Skeletal muscle tissue (tissue), 4 donors: ENCODE results near the gene PSMB8. TPM values are rescaled to one million over a fixed set of nuclear protein-coding genes. Genes with fewer than 3 reads are reported as not detected.

Experiments
- H3K27ac ChIP-seq: one replicate; pipeline ENCODE4 v1.7.0; 2013; ENCODE audit warnings: mild to moderate bottlenecking, low read depth, low read length, inconsistent platforms
- H3K27me3 ChIP-seq, 3 donors: one replicate each; pipeline ENCODE4 v1.7.0; 2013; ENCODE audit warnings: low read length in 3 of 3; ENCODE audit not compliant: control insufficient read depth in 3 of 3, insufficient read depth in 3 of 3
- H3K36me3 ChIP-seq, 3 donors: one replicate each; pipeline ENCODE4 v1.7.0; 2013; ENCODE audit warnings: low read length in 3 of 3; ENCODE audit not compliant: control insufficient read depth in 3 of 3, insufficient read depth in 3 of 3
- H3K4me1 ChIP-seq, 3 donors: one replicate each; pipeline ENCODE4 v1.7.0; 2013; ENCODE audit warnings: low read length in 3 of 3, mild to moderate bottlenecking in 3 of 3; ENCODE audit not compliant: control insufficient read depth in 3 of 3, insufficient read depth in 3 of 3
- H3K4me3 ChIP-seq, 3 donors: one replicate each; pipeline ENCODE4 v1.7.0; 2013; ENCODE audit warnings: low read length in 3 of 3
- H3K9ac ChIP-seq, 3 donors: one replicate each; pipeline ENCODE4 v1.7.0; 2013; ENCODE audit warnings: low read length in 3 of 3, mild to moderate bottlenecking in 3 of 3, moderate library complexity in 2 of 3, low read depth in 1 of 3
- H3K9me3 ChIP-seq, 3 donors: one replicate each; pipeline ENCODE4 v1.7.0; 2013; ENCODE audit warnings: low read length in 3 of 3; ENCODE audit not compliant: control insufficient read depth in 3 of 3
- total RNA-seq: library from RNA; depleted of rRNA; stranded (reverse); fragments of >200 nt; gene quantifications from one replicate; pipeline ENCODE4 v1.2.3, GENCODE V29; 2014
- donor health status: Osteomylitis.

PSMB8 gene
- total RNA-seq, 1 donor from 2014 or later, result 18.8 TPM

DNA sequence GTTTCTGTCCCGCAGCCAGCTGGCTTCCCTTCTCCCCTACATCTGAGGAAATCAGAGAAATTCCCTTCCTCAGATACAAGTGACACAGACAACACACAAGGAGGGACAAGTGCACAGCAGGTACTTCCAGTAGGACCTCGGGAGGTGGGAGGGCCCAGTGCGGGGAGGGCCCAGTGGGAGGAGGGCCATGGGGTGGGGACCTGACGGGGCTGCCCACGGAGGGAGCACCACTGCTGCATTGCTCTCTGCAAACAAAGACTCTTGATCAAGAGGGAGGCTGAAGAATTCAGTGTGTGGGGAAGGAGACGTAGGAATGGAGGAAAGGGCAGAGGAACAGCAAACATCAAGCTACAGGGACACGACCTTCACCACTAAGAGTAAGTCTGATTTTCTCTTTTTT lies 14.4 kb downstream of the PSMB8 start:
- Histone ChIP-seq H3K36me3 (peaks cover 16 to 43% (median 20%) of the 10 kb centered on the region in 3 donors), H3K9me3 (no peaks in the 10 kb centered on the region), H3K9ac (no peak overlapping the region), H3K27me3 (no peaks in the 10 kb centered on the region), H3K27ac (no peak overlapping the region), H3K4me3 (no peak overlapping the region), H3K4me1 (no peaks in the 10 kb centered on the region)

DNA sequence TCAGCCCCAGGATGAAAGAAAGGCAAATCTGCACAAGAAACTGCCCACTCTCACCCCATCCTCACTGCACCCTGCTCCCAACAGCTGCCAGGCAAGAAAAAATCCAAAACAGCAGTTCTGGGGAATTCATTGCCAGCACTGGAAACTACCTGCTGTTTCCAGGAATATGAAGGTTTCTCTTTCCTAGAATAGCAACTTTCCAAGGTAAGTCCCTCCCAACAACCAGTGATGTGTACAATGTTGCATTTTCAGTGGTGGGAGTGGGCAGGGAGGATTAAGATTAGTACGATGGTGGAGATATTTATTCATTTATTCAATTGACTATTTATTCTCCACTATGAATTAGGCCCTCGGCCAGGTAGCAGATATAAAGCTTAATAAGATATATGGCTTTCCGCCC lies 16.8 kb downstream of the PSMB8 start:
- no peak overlapping the region for H3K4me3 ChIP-seq
- no peak overlapping the region for H3K9ac ChIP-seq
- H3K27me3 ChIP-seq, result no peaks in the 10 kb centered on the region
- peaks cover 14 to 38% (median 20%) of the 10 kb centered on the region in 3 donors for H3K36me3 ChIP-seq
- no peaks in the 10 kb centered on the region for H3K9me3 ChIP-seq
- H3K4me1 ChIP-seq, result no peaks in the 10 kb centered on the region
- H3K27ac ChIP-seq, result no peak overlapping the region

GRCh38 chr6:32825966-32826365 lies 17.9 kb downstream of the PSMB8 start:
- H3K4me1 ChIP-seq, result no peaks in the 10 kb centered on the region
- H3K4me3 ChIP-seq, result no peak overlapping the region
- H3K9ac ChIP-seq, result no peak overlapping the region
- no peak overlapping the region for H3K27ac ChIP-seq
- no peaks in the 10 kb centered on the region for H3K27me3 ChIP-seq
- H3K36me3 ChIP-seq, result peaks cover 14 to 32% (median 14%) of the 10 kb centered on the region in 3 donors
- H3K9me3 ChIP-seq, result no peaks in the 10 kb centered on the region

GRCh38 chr6:32819729-32820128 lies 24.1 kb downstream of the PSMB8 start:
- H3K36me3 ChIP-seq, result no peaks in the 10 kb centered on the region
- no peaks in the 10 kb centered on the region for H3K4me1 ChIP-seq
- H3K27ac ChIP-seq, result no peak overlapping the region
- no peaks in the 10 kb centered on the region for H3K9me3 ChIP-seq
- no peaks in the 10 kb centered on the region for H3K27me3 ChIP-seq
- no peak overlapping the region for H3K4me3 ChIP-seq
- no peak overlapping the region for H3K9ac ChIP-seq

DNA sequence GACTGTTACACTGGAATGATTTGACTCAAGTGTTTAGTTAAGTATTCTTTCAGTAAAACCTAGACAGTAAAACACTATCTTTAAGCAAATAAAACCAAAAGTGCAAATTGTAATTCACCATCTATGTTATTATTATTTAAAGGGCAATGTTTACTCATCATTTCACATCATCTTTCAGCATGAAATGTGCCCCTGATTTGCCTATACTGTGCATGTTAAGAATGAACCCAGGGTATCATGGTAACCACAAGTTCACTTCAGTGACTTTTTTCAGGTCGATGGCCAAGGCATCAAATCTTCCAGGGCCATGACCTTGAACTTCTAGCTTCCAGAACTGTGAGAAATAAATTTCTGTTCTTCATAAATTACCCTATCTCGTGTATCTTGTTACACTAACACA lies 25.0 kb downstream of the PSMB8 start:
- Histone ChIP-seq H3K4me1 (no peaks in the 10 kb centered on the region), H3K9me3 (no peaks in the 10 kb centered on the region), H3K9ac (no peak overlapping the region), H3K4me3 (no peak overlapping the region), H3K36me3 (no peaks in the 10 kb centered on the region), H3K27me3 (no peaks in the 10 kb centered on the region), H3K27ac (no peak overlapping the region)

DNA sequence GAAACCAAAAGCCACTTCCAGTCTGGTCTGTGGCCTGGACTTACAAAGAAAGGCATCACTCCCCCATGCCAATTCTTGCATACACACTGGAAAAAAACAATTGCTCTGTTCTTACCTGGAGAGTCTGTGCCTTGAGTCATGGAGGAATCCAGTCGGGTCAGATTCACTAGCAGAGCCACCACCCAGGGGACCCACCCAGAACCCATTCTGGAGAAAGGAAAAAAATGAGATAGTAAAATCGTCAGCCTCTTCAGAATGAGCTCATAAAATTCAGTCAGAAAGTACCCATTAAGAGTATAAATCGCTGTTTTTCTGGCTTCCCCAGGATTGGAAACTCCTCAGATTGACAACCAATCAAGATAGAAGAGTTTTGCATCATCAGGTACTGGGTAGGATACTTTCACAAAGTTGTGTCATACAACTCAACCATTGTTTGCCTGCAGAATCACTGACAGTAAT lies 27.1 kb downstream of the PSMB8 start, which contains the start of gene HLA-DOB:
Gene HLA-DOB (minus strand): TSS at position 257 of the 459 bp plus-strand sequence. CDS start 51 bp downstream, at position 206.
- Histone ChIP-seq H3K36me3 (no peaks in the 10 kb centered on the region), H3K4me1 (no peaks in the 10 kb centered on the region), H3K27ac (no peak within 1 kb of the TSS), H3K27me3 (no peaks in the 10 kb centered on the region), H3K9ac (no peak within 1 kb of the TSS), H3K9me3 (no peaks in the 10 kb centered on the region), H3K4me3 (no peak within 1 kb of the TSS)

- H3K36me3 ChIP-seq, result no peaks in the 10 kb centered on the region
- no peaks in the 10 kb centered on the region for H3K4me1 ChIP-seq
- H3K9me3 ChIP-seq, result no peaks in the 10 kb centered on the region
- H3K27ac ChIP-seq, result no peak overlapping the region
- H3K4me3 ChIP-seq, result no peak overlapping the region
- H3K9ac ChIP-seq, result no peak overlapping the region
- no peaks in the 10 kb centered on the region for H3K27me3 ChIP-seq
Observed at GRCh38 chr6:32815996-32816395, 27.9 kb downstream of the PSMB8 start.

- no peaks in the 10 kb centered on the region for H3K36me3 ChIP-seq
- H3K27ac ChIP-seq, result no peak overlapping the region
- no peaks in the 10 kb centered on the region for H3K27me3 ChIP-seq
- H3K9ac ChIP-seq, result peak overlapping the region in 1 of 3 donors; percentile 11
- H3K4me1 ChIP-seq, result no peaks in the 10 kb centered on the region
- no peaks in the 10 kb centered on the region for H3K9me3 ChIP-seq
- no peak overlapping the region for H3K4me3 ChIP-seq
Observed at GRCh38 chr6:32815115-32815514, 28.7 kb downstream of the PSMB8 start.

DNA sequence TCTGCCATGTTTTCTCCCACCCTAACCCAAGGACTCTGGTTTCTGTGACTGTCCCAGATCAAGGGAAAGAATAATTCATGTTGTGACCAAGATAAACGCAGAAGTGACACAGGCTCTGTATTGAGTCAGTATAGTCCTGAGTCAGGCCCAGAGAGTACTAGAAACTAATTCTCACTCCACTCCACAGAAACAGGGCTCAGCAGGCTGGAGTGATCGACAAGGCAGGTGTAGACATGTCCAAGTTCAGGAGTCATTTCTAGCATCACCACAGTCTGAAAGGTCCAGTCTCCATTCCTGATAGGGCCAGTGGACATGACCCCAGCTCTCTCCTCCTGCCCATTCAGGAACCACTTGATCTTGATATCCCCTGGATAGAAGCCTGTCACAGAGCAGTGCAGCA lies 29.7 kb downstream of the PSMB8 start:
- no peaks in the 10 kb centered on the region for H3K36me3 ChIP-seq
- H3K27me3 ChIP-seq, result no peaks in the 10 kb centered on the region
- no peak overlapping the region for H3K4me3 ChIP-seq
- H3K4me1 ChIP-seq, result no peaks in the 10 kb centered on the region
- no peaks in the 10 kb centered on the region for H3K9me3 ChIP-seq
- no peak overlapping the region for H3K9ac ChIP-seq
- H3K27ac ChIP-seq, result no peak overlapping the region

- Histone ChIP-seq H3K27ac (no peak overlapping the region), H3K27me3 (peaks cover 5 to 20% (median 11%) of the 10 kb centered on the region in 3 donors), H3K36me3 (no peaks in the 10 kb centered on the region), H3K9ac (no peak overlapping the region), H3K9me3 (no peaks in the 10 kb centered on the region), H3K4me3 (no peak overlapping the region), H3K4me1 (no peaks in the 10 kb centered on the region)
Observed at GRCh38 chr6:32809171-32809570, 34.7 kb downstream of the PSMB8 start.
